Breast epithelium (tissue), 4 donors: ENCODE results near the gene TMEM147. TPM values are rescaled to one million over a fixed set of nuclear protein-coding genes. Genes with fewer than 3 reads are reported as not detected.

Experiments used
- DNase-seq, 2 donors: peaks; one replicate each; pipeline ENCODE4 v3.0.0-alpha.2; 2019; ENCODE audit warnings: low spot score in 2 of 2
- H3K27ac ChIP-seq, 2 donors: fragments of 200-600 bp; sonication (generic) in 1 of 2; one replicate each; pipeline ENCODE4 v1.5.1; 2016 to 2019; ENCODE audit warnings: mild to moderate bottlenecking in 1 of 2
- H3K27me3 ChIP-seq, 2 donors: fragments of 200-600 bp; sonication (generic) in 1 of 2; one replicate each; pipeline versions ENCODE4 v1.5.1 to v1.6.0; 2017 to 2019; ENCODE audit warnings: control low read depth in 1 of 2, mild to moderate bottlenecking in 1 of 2
- H3K36me3 ChIP-seq: fragments of 200-600 bp; one replicate; pipeline ENCODE4 v1.5.1; 2019
- H3K4me1 ChIP-seq, 2 donors: fragments of 200-600 bp; sonication (generic); one replicate each; pipeline ENCODE4 v1.5.1; 2016 to 2019; ENCODE audit warnings: control low read depth in 1 of 2
- H3K4me3 ChIP-seq, 3 donors: fragments of 200-600 bp; sonication (generic); 1 replicate in 2 of 3; 2 replicates in 1 of 3; pipeline ENCODE4 v1.5.1; 2016 to 2019; ENCODE audit warnings: mild to moderate bottlenecking in 3 of 3, moderate library complexity in 2 of 3
- H3K9me3 ChIP-seq, 2 donors: fragments of 200-600 bp; sonication (generic) in 1 of 2; one replicate each; pipeline ENCODE4 v1.5.1; 2016 to 2019; ENCODE audit warnings: control low read depth in 1 of 2
- CTCF ChIP-seq, 3 donors: fragments of 450-650 bp; IDR thresholded peaks; one replicate each; pipeline ENCODE4 v1.5.1; 2016 to 2017; ENCODE audit warnings: antibody characterized with exemption in 3 of 3, mild to moderate bottlenecking in 3 of 3, moderate library complexity in 3 of 3
- POLR2A ChIP-seq: fragments of 450-650 bp; IDR thresholded peaks from one replicate; pipeline ENCODE4 v1.6.1; 2016; ENCODE audit warnings: antibody characterized with exemption, mild to moderate bottlenecking, moderate library complexity
- POLR2AphosphoS5 ChIP-seq, 3 donors: sonication (generic); formaldehyde crosslinking; IDR thresholded peaks; one replicate each; pipeline ENCODE4 v1.6.1; 2017; ENCODE audit warnings: antibody characterized with exemption in 3 of 3
- intact Hi-C: fragments of 100-400 bp; cut with DNase I; formaldehyde crosslinking; loops from one replicate; pipeline ENCODE4 v1.15.1; 2023; ENCODE audit warnings: low total_unique reads
- total RNA-seq, 3 donors: library from RNA; depleted of rRNA; stranded (reverse); fragments of >200 nt; gene quantifications; one replicate each; pipeline ENCODE4 v1.1.0, GENCODE V29; 2016

TMEM147 gene
- total RNA-seq, 3 donors from 2014 or later, result 67.4 to 91.8 (median 91.8) TPM

DNA sequence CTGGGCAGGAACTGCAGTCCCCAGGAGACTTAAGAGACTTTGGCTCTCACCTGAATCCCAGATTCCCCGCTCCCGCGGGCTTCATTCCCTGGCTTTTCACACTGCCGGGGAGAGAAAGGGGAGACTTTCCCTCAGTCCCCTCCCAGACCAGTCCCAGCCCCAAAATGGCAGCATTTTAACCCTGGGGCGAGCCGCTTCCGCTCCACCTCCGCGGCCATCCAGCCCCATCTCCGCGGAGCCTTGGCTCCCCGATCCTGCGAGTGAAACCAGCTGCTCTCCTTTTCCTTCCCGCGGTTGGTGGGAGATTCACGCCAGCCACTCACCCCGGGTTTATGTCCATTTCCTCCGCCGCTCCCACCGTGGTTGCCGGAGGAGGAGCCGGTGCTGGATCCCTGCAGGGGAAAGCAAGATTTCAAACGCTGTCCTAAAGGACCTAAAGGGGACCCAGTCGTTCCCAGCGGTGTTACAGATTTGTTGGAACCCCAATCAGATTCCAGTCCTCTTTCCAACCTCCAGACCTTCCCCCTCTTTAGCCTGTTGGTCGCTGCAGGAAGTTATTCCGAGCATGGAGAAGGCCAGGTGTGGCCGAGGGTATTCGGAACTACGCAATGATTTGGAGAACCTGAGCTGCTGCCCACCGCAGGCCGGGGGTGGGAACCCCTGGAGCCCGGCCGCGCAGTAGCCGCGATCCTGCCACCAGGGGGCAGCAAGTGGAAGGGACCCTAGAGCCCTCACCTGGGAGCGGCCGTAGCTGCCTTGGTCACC, 35.4 kb upstream of the TMEM147 start:
- intact Hi-C loops, result no loop called here
- H3K27me3 ChIP-seq, result no peaks in the 10 kb centered on the region

GRCh38 chr19:35510626-35510964, 34.8 kb upstream of the TMEM147 start:
- Histone ChIP-seq H3K27me3 (no peaks in the 10 kb centered on the region), H3K4me1 (no peaks in the 10 kb centered on the region), H3K9me3 (no peaks in the 10 kb centered on the region), H3K27ac (peak overlapping the region; percentile 80 to 87), H3K36me3 (no peaks in the 10 kb centered on the region), H3K4me3 (peak overlapping the region; percentile 29 to 72 (median 65))
- intact Hi-C loops, result no loop called here
- TF ChIP-seq POLR2AphosphoS5 (IDR thresholded peaks at IDR 0.05) (peak in 1 of 3 donors; percentile 4), CTCF (IDR thresholded peaks at IDR 0.05) (no peak)
- DNase-seq, result no peak

More for the DNA sequence above, 35.4 kb upstream of the TMEM147 start:
- Histone ChIP-seq H3K4me1 (no peaks in the 10 kb centered on the region), H3K27ac (peak overlapping the region; percentile 80 to 87), H3K4me3 (peak overlapping the region; percentile 29 to 72 (median 65)), H3K9me3 (no peaks in the 10 kb centered on the region), H3K36me3 (no peaks in the 10 kb centered on the region)
- DNase-seq, result peak; percentile 78 to 83
- TF ChIP-seq POLR2AphosphoS5 (IDR thresholded peaks at IDR 0.05) (peak in 2 of 3 donors; percentile 29 to 65), POLR2A (no peak), CTCF (IDR thresholded peaks at IDR 0.05) (peak; percentile 94 to 98 (median 96))

- no peak for TF ChIP-seq POLR2A
- TF ChIP-seq CTCF (IDR thresholded peaks at IDR 0.05), result no peak
- no peak for TF ChIP-seq POLR2AphosphoS5 (IDR thresholded peaks at IDR 0.05)
- Histone ChIP-seq H3K4me3 (no peak overlapping the region), H3K36me3 (no peaks in the 10 kb centered on the region), H3K27ac (no peak overlapping the region), H3K9me3 (no peaks in the 10 kb centered on the region), H3K4me1 (no peaks in the 10 kb centered on the region), H3K27me3 (no peaks in the 10 kb centered on the region)
- intact Hi-C loops, result no loop called here
- no peak for DNase-seq
Measured at GRCh38 chr19:35511337-35511736, 34.1 kb upstream of the TMEM147 start.

DNA sequence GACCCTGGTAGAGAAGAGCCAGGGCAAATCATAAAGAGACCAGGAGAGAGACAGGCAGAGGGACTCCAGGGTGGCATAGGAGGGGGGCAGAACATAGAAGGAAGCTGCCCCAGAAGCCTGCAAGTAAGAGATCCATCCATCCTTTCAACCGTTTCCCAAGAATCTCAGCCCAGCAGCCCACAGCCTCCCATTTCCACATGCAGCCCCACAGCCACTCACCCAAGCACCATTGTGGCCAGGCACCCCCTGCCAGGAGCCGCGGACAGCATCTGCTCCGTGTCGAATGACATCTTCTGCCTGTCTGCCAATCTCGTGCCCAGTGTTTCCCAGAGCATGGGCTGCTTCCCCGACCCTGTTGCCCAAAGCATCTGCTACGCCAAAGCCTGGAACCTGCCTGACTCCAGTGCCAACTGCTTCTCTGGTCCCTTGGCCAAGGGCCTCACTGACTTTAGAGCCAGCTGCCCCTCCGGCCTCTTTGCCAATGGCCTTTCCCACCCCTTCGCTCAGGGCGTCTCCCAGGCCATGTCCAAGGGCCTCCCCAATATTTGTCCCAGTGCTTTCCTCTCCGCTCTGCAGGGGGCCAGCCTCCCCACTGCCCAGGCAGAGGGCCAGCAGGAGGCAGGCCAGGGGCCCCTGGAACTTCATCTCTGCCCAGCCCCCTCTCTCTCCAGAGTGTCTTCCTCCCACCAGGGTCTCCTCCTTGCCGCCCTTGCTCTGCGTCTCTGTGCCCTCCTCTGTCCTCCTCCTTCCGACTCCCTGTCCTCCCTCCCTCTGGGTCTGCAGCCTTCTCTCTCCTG, 32.4 kb upstream of the TMEM147 start:
- no peak for DNase-seq
- Histone ChIP-seq H3K9me3 (no peaks in the 10 kb centered on the region), H3K4me3 (no peak overlapping the region), H3K36me3 (no peaks in the 10 kb centered on the region), H3K27ac (no peak overlapping the region), H3K27me3 (no peaks in the 10 kb centered on the region), H3K4me1 (no peaks in the 10 kb centered on the region)
- intact Hi-C loops, result no loop called here
- TF ChIP-seq POLR2AphosphoS5 (IDR thresholded peaks at IDR 0.05), result no peak
- TF ChIP-seq POLR2A, result no peak
- TF ChIP-seq CTCF (IDR thresholded peaks at IDR 0.05), result no peak
